Trophoblast cell (in vitro differentiated cells and primary cell): Measurements from ENCODE around the gene FAM237B.

ENCODE experiments used
- DNase-seq, 2 donors: peaks; one replicate each; pipeline ENCODE4 v3.0.0-alpha.2; 2016
- H2AFZ ChIP-seq: 2 replicates; pipeline ENCODE4 v1.6.1; 2013; ENCODE audit warnings: low read length, moderate library complexity, mild to moderate bottlenecking; ENCODE audit not compliant: insufficient read depth, poor library complexity
- H2AK5ac ChIP-seq: 2 replicates; pipeline ENCODE4 v1.6.1; 2013; ENCODE audit warnings: mild to moderate bottlenecking, low read length
- H2BK120ac ChIP-seq: 2 replicates; pipeline ENCODE4 v1.6.1; 2013; ENCODE audit warnings: low read length, mild to moderate bottlenecking, moderate library complexity; ENCODE audit not compliant: insufficient read depth, poor library complexity
- H2BK12ac ChIP-seq: 2 replicates; pipeline ENCODE4 v1.6.1; 2013; ENCODE audit warnings: mild to moderate bottlenecking, low read length, moderate library complexity
- H2BK5ac ChIP-seq: 2 replicates; pipeline ENCODE4 v1.6.1; 2013; ENCODE audit warnings: low read length, low read depth, moderate library complexity, mild to moderate bottlenecking; ENCODE audit not compliant: poor library complexity
- H3K14ac ChIP-seq: 2 replicates; pipeline ENCODE4 v1.6.1; 2013; ENCODE audit warnings: mild to moderate bottlenecking, low read length
- H3K18ac ChIP-seq: 2 replicates; pipeline ENCODE4 v1.6.1; 2013; ENCODE audit warnings: mild to moderate bottlenecking, low read length
- H3K23ac ChIP-seq: 2 replicates; pipeline ENCODE4 v1.6.1; 2013; ENCODE audit warnings: low read length
- H3K27ac ChIP-seq: 2 replicates; pipeline ENCODE4 v1.5.1; 2013; ENCODE audit warnings: low read depth, mild to moderate bottlenecking, inconsistent platforms, low read length, moderate library complexity
- H3K27me3 ChIP-seq: 2 replicates; pipeline ENCODE4 v1.6.1; 2013; ENCODE audit warnings: inconsistent platforms, mild to moderate bottlenecking, low read length, moderate library complexity; ENCODE audit not compliant: insufficient read depth
- H3K36me3 ChIP-seq, 2 experiments: 1 replicate in 1 of 2; 2 replicates in 1 of 2; pipeline ENCODE4 v1.6.1; 2013; ENCODE audit warnings: low read length in 2 of 2, mild to moderate bottlenecking in 2 of 2, moderate library complexity in 1 of 2; ENCODE audit not compliant: insufficient read depth in 2 of 2, control insufficient read depth in 1 of 2
- H3K4ac ChIP-seq: 2 replicates; pipeline ENCODE4 v1.6.1; 2013; ENCODE audit warnings: low read depth, mild to moderate bottlenecking, low read length, moderate library complexity
- H3K4me1 ChIP-seq, 2 experiments: 1 replicate in 1 of 2; 2 replicates in 1 of 2; pipeline ENCODE4 v1.6.1; 2013; ENCODE audit warnings: low read length in 2 of 2, mild to moderate bottlenecking in 2 of 2, moderate library complexity in 1 of 2; ENCODE audit not compliant: insufficient read depth in 2 of 2, control insufficient read depth in 1 of 2
- H3K4me2 ChIP-seq: 2 replicates; pipeline ENCODE4 v1.6.1; 2013; ENCODE audit warnings: inconsistent platforms, mild to moderate bottlenecking, low read length, moderate library complexity
- H3K4me3 ChIP-seq: 2 replicates; pipeline ENCODE4 v1.5.1; 2013; ENCODE audit warnings: mild to moderate bottlenecking, low read depth, low read length, inconsistent platforms
- H3K79me1 ChIP-seq: one replicate; pipeline ENCODE4 v1.6.1; 2013; ENCODE audit warnings: low read length
- H3K79me2 ChIP-seq: 2 replicates; pipeline ENCODE4 v1.6.1; 2013; ENCODE audit warnings: low read length, mild to moderate bottlenecking; ENCODE audit not compliant: control insufficient read depth, insufficient read depth, poor library complexity
- H3K9ac ChIP-seq: 2 replicates; pipeline ENCODE4 v1.6.1; 2013; ENCODE audit warnings: mild to moderate bottlenecking, low read length
- H3K9me3 ChIP-seq: 2 replicates; pipeline ENCODE4 v1.6.1; 2013; ENCODE audit warnings: low read depth, mild to moderate bottlenecking, control low read depth, inconsistent platforms, low read length; ENCODE audit not compliant: insufficient read depth
- H4K12ac ChIP-seq: 2 replicates; pipeline ENCODE4 v1.6.1; 2013; ENCODE audit warnings: low read depth, mild to moderate bottlenecking, low read length, moderate library complexity
- H4K8ac ChIP-seq: 2 replicates; pipeline ENCODE4 v1.6.1; 2013; ENCODE audit warnings: low read depth, mild to moderate bottlenecking, low read length, moderate library complexity
- H4K91ac ChIP-seq: one replicate; pipeline ENCODE4 v1.6.1; 2013; ENCODE audit warnings: low read depth, mild to moderate bottlenecking, low read length, moderate library complexity
- WGBS: extraction: QIAGEN DNeasy Blood & Tissue Kit; methylation state at CpG from one replicate; pipeline ENCODE4 v1.1.7; 2013; ENCODE audit warnings: missing lambda C conversion rate; ENCODE audit not compliant: insufficient read length, insufficient coverage; ENCODE audit errors: extremely low coverage; 5-methylcytosine and 5-hydroxymethylcytosine counted together

FAM237B gene

GRCh38 chr7:90312745-90313144 is 8.4 kb downstream of the FAM237B start:
- Histone ChIP-seq H3K23ac (no peak overlapping the region), H2BK12ac (no peak overlapping the region), H3K79me2 (no peaks in the 10 kb centered on the region), H2BK5ac (no peak overlapping the region), H2AFZ (no peak overlapping the region), H3K79me1 (no peaks in the 10 kb centered on the region), H3K4ac (no peak overlapping the region), H3K9me3 (no peaks in the 10 kb centered on the region), H2AK5ac (no peak overlapping the region), H4K91ac (no peak overlapping the region), H3K4me3 (no peak overlapping the region), H3K27ac (no peak overlapping the region), H3K14ac (no peak overlapping the region), H3K36me3 (no peaks in the 10 kb centered on the region), H4K8ac (no peak overlapping the region), H4K12ac (no peak overlapping the region), H3K4me2 (no peak overlapping the region), H3K9ac (no peak overlapping the region), H2BK120ac (no peak overlapping the region), H3K27me3 (no peaks in the 10 kb centered on the region), H3K4me1 (no peaks in the 10 kb centered on the region), H3K18ac (no peak overlapping the region)
- no CpG with 5 or more reads among the region's 2 CpGs for WGBS
- peak in 1 of 2 donors; percentile 3 for DNase-seq

- H4K8ac ChIP-seq = no peak overlapping the region
- H3K4ac ChIP-seq = no peak overlapping the region
- no peaks in the 10 kb centered on the region for H3K4me1 ChIP-seq
- H2BK120ac ChIP-seq = no peak overlapping the region
- no peak overlapping the region for H2BK12ac ChIP-seq
- H3K79me1 ChIP-seq = no peaks in the 10 kb centered on the region
- H4K91ac ChIP-seq = no peak overlapping the region
- H3K4me3 ChIP-seq = no peak overlapping the region
- no peak overlapping the region for H3K18ac ChIP-seq
- no peak overlapping the region for H3K14ac ChIP-seq
- no peak overlapping the region for H3K4me2 ChIP-seq
- H2AFZ ChIP-seq = no peak overlapping the region
- no peak overlapping the region for H2AK5ac ChIP-seq
- H2BK5ac ChIP-seq = no peak overlapping the region
- H3K36me3 ChIP-seq = no peaks in the 10 kb centered on the region
- no peaks in the 10 kb centered on the region for H3K27me3 ChIP-seq
- no peak for DNase-seq
- no peak overlapping the region for H3K9ac ChIP-seq
- no peak overlapping the region for H3K27ac ChIP-seq
- H3K9me3 ChIP-seq = no peaks in the 10 kb centered on the region
- H3K79me2 ChIP-seq = no peaks in the 10 kb centered on the region
- H4K12ac ChIP-seq = no peak overlapping the region
- H3K23ac ChIP-seq = no peak overlapping the region
These were observed 9.9 kb downstream of the FAM237B start for GRCh38 chr7:90311175-90311574.

- Histone ChIP-seq H3K4me3 (no peak overlapping the region), H2AK5ac (no peak overlapping the region), H3K9me3 (no peaks in the 10 kb centered on the region), H3K79me2 (no peaks in the 10 kb centered on the region), H2BK120ac (no peak overlapping the region), H3K23ac (no peak overlapping the region), H3K9ac (no peak overlapping the region), H4K91ac (no peak overlapping the region), H3K36me3 (no peaks in the 10 kb centered on the region), H4K8ac (no peak overlapping the region), H3K4me2 (no peak overlapping the region), H3K4ac (no peak overlapping the region), H4K12ac (no peak overlapping the region), H2BK12ac (no peak overlapping the region), H2AFZ (no peak overlapping the region), H3K18ac (no peak overlapping the region), H3K14ac (no peak overlapping the region), H3K4me1 (no peaks in the 10 kb centered on the region), H2BK5ac (no peak overlapping the region), H3K27ac (no peak overlapping the region), H3K79me1 (no peaks in the 10 kb centered on the region), H3K27me3 (no peaks in the 10 kb centered on the region)
- no CpG with 5 or more reads among the region's 5 CpGs for WGBS
- no peak for DNase-seq
These were observed 11.2 kb downstream of the FAM237B start for GRCh38 chr7:90309872-90310271.

DNA sequence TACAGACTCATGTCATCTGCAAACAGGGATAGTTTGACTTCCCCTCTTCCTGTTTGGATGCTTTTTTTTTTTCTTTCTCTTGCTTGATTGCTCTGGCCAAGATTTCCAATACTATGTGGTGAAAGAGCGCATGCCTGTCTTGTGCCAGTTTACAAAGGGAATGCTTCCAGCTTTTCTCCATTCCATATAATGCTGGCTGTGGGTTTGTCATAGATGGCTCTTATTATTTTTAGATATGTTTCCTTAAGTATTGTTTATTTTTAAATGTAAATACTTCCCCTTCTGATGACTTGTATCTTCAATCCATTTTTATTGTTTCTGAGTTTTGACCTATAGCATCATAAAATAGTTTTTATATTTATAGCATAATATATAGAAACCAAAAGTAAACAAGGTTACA is 17.9 kb downstream of the FAM237B start:
- Histone ChIP-seq H2BK5ac (no peak overlapping the region), H3K18ac (no peak overlapping the region), H4K12ac (no peak overlapping the region), H4K8ac (no peak overlapping the region), H3K79me2 (no peaks in the 10 kb centered on the region), H3K23ac (no peak overlapping the region), H3K4me2 (no peak overlapping the region), H3K14ac (no peak overlapping the region), H3K36me3 (no peaks in the 10 kb centered on the region), H3K27ac (no peak overlapping the region), H3K79me1 (no peaks in the 10 kb centered on the region), H3K4me1 (no peaks in the 10 kb centered on the region), H2BK120ac (no peak overlapping the region), H2BK12ac (no peak overlapping the region), H3K4ac (no peak overlapping the region), H3K4me3 (no peak overlapping the region), H3K9me3 (no peaks in the 10 kb centered on the region), H3K27me3 (no peaks in the 10 kb centered on the region), H4K91ac (no peak overlapping the region), H2AFZ (no peak overlapping the region), H2AK5ac (no peak overlapping the region), H3K9ac (no peak overlapping the region)
- no CpG with 5 or more reads among the region's 1 CpG for WGBS
- no peak for DNase-seq
